GM23248 (cell line): ENCODE measurements around the gene POP7.

Experiments
- EZH2 ChIP-seq: fragments of 200-600 bp; sonication (generic); IDR thresholded peaks from 2 replicates; pipeline ENCODE4 v1.6.1; 2018; ENCODE audit warnings: antibody characterized with exemption, mild to moderate bottlenecking; ENCODE audit not compliant: insufficient read depth, poor library complexity, severe bottlenecking
- EZH2phosphoT487 ChIP-seq: fragments of 200-600 bp; sonication (generic); IDR thresholded peaks from 2 replicates; pipeline ENCODE4 v1.6.1; 2018; ENCODE audit warnings: antibody characterized with exemption, moderate library complexity, mild to moderate bottlenecking, low read depth; ENCODE audit not compliant: insufficient read depth

DNA sequence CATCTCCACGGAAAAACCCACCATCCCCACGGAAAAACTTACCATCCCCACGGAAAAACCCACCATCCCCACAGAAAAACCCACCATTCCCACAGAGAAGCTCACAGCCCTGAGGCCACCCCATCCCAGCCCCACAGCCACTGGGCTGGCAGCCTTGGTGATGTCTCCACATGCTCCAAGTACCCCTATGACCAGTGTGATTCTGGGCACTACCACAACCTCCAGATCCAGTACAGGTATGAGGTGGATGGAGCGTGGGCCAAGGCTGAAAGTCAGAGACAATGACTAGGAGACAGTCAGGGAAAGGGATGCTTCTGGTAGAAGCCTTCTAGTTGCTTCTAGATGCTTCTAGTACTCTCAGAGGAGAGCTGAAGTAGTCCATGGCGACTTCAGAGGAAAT is 47.1 kb downstream of the POP7 start:
- TF ChIP-seq EZH2 = no peak
- TF ChIP-seq EZH2phosphoT487 = no peak
